Calu3 (cell line): ENCODE measurements around the gene ARL5A. TPM values are rescaled to one million over a fixed set of nuclear protein-coding genes. Genes with fewer than 3 reads are reported as not detected.

Experiments used
- BruUV-seq: library from RNA; stranded (reverse); fragments of 400-500 nt; replicated peaks from 2 replicates; lab custom pipeline; 2021; lab: Mats Ljungman, UMichigan
- CTCF ChIA-PET: fragments of 300-600 bp; sonication (Branson Sonifier 250); formaldehyde crosslinking; loops from one replicate; lab custom pipeline; 2022; ENCODE audit warnings: antibody characterized with exemption; lab: Charles Lee
- DNase-seq: peaks from one replicate; pipeline ENCODE4 v3.0.0; 2022
- H3K27ac Mint-ChIP-seq: one replicate; pipeline ENCODE4 v1.8.0; 2022; ENCODE audit warnings: mixed read lengths; ENCODE audit not compliant: unreplicated experiment
- H3K27me3 Mint-ChIP-seq: one replicate; pipeline ENCODE4 v1.8.0; 2022; ENCODE audit warnings: mixed read lengths; ENCODE audit not compliant: unreplicated experiment
- H3K36me3 Mint-ChIP-seq: one replicate; pipeline ENCODE4 v1.8.0; 2022; ENCODE audit warnings: mild to moderate bottlenecking, moderate library complexity, mixed read lengths; ENCODE audit not compliant: insufficient read depth, unreplicated experiment
- H3K4me1 Mint-ChIP-seq: one replicate; pipeline ENCODE4 v1.8.0; 2022; ENCODE audit warnings: mild to moderate bottlenecking, low read depth, mixed read lengths; ENCODE audit not compliant: unreplicated experiment
- H3K4me3 Mint-ChIP-seq: one replicate; pipeline ENCODE4 v1.8.0; 2022; ENCODE audit warnings: mild to moderate bottlenecking, low read depth, moderate library complexity, mixed read lengths; ENCODE audit not compliant: unreplicated experiment
- H3K9me3 Mint-ChIP-seq: one replicate; pipeline ENCODE4 v1.8.0; 2022; ENCODE audit warnings: low read depth, mixed read lengths; ENCODE audit not compliant: unreplicated experiment
- intact Hi-C: fragments of 100-400 bp; cut with micrococcal nuclease; formaldehyde crosslinking; loops from one replicate; pipeline ENCODE4 v1.10.0; 2022; ENCODE audit not compliant: unreplicated experiment
- total RNA-seq: library from RNA; stranded (reverse); gene quantifications from 2 replicates; pipeline ENCODE4 v1.2.3, GENCODE V29; 2022
- TF ChIP-seq, protein P1 (sequence below): fragments of 200-600 bp; IDR thresholded peaks from one replicate; pipeline ENCODE4 v1.8.0; 2022; ENCODE audit warnings: antibody characterized with exemption; ENCODE audit not compliant: unreplicated experiment

Gene ARL5A
- total RNA-seq, 1 experiment from 2014 or later = 53.7 TPM

DNA sequence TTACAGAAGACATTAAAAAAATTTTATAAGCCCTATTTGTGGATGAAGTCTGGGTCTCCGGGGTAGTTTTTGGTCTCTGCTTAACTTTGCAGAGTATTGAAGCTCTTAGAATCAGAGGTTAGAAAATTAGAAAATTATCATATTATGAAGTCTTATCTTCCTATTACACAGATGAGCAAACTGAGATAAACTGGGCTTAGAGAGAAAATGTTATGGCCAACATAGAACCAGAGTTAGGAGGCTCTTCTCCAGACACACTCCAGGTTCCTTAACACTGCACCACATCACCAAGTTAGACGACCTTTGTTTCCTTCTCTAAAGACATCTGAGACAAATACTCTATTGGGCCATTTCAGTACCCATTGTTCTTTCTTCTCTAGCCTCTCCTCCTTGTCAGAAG lies 57.2 kb downstream of the ARL5A start:
- CTCF ChIA-PET = interaction anchor here (0.6 kb wide), 1 partner anchor 156 kb away, joined by 3 read pairs; no protein-coding TSS in a partner anchor
- Mint-ChIP-seq H3K4me1 (peaks cover 9% of the 10 kb centered on the region), H3K4me3 (no peak overlapping the region), H3K27me3 (no peaks in the 10 kb centered on the region), H3K36me3 (peaks cover 6% of the 10 kb centered on the region), H3K9me3 (no peaks in the 10 kb centered on the region), H3K27ac (no peak overlapping the region)
- no peak for DNase-seq
- intact Hi-C loops = no loop called here
- TF ChIP-seq, protein P1, sequence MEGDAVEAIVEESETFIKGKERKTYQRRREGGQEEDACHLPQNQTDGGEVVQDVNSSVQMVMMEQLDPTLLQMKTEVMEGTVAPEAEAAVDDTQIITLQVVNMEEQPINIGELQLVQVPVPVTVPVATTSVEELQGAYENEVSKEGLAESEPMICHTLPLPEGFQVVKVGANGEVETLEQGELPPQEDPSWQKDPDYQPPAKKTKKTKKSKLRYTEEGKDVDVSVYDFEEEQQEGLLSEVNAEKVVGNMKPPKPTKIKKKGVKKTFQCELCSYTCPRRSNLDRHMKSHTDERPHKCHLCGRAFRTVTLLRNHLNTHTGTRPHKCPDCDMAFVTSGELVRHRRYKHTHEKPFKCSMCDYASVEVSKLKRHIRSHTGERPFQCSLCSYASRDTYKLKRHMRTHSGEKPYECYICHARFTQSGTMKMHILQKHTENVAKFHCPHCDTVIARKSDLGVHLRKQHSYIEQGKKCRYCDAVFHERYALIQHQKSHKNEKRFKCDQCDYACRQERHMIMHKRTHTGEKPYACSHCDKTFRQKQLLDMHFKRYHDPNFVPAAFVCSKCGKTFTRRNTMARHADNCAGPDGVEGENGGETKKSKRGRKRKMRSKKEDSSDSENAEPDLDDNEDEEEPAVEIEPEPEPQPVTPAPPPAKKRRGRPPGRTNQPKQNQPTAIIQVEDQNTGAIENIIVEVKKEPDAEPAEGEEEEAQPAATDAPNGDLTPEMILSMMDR = no peak
- no TSS peak for BruUV-seq

DNA sequence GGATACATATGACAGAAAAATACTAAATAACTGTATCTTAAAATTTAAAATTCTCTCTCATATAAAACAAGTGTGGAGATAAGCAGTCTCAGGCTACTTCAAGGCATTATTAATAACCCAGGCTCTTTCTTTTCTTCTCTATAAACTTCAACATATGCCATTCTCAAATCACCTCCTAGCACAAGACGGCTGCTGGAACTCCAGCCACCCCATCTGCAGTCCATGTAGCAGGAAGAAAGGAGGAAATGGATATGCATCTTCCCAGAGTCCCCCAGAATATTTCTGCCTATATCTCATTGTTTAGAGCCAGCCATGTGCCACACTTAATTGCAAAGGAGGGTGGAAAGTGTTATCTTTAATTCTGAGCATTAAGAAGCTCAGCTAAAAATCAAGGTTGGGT lies 58.6 kb downstream of the ARL5A start:
- no peaks in the 10 kb centered on the region for H3K36me3 Mint-ChIP-seq
- no peaks in the 10 kb centered on the region for H3K27me3 Mint-ChIP-seq
- no peak overlapping the region for H3K27ac Mint-ChIP-seq
- H3K4me1 Mint-ChIP-seq = peaks cover under 1% of the 10 kb centered on the region
- no peaks in the 10 kb centered on the region for H3K9me3 Mint-ChIP-seq
- CTCF ChIA-PET = no interaction called here
- intact Hi-C loops = no loop called here
- no TSS peak for BruUV-seq
- TF ChIP-seq, protein P1 = no peak
- DNase-seq = no peak
- H3K4me3 Mint-ChIP-seq = no peak overlapping the region

DNA sequence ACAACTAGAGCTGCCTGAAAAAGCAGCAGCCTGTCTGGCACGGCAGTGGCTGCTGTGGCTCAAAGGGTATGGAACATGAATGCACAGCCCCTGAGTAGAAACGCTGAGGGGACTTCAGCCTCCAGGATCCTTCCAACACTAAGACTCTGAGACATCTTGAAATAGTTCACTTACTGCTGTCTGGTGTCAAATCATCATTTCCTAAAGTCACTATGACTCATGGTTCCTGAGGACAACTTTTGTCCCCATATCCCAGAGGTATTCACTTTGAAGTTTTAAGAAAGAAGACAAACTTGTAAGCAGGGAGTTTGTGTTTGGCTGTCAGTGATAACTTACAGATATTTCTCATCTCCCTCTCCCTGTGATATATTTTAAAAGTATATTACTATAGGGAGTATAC lies 60.7 kb downstream of the ARL5A start:
- TF ChIP-seq, protein P1 = no peak
- H3K27me3 Mint-ChIP-seq = no peaks in the 10 kb centered on the region
- intact Hi-C loops = no loop called here
- no peak for DNase-seq
- H3K9me3 Mint-ChIP-seq = no peaks in the 10 kb centered on the region
- no TSS peak for BruUV-seq
- no peak overlapping the region for H3K27ac Mint-ChIP-seq
- H3K36me3 Mint-ChIP-seq = no peaks in the 10 kb centered on the region
- H3K4me3 Mint-ChIP-seq = no peak overlapping the region
- H3K4me1 Mint-ChIP-seq = no peaks in the 10 kb centered on the region
- CTCF ChIA-PET = no interaction called here

DNA sequence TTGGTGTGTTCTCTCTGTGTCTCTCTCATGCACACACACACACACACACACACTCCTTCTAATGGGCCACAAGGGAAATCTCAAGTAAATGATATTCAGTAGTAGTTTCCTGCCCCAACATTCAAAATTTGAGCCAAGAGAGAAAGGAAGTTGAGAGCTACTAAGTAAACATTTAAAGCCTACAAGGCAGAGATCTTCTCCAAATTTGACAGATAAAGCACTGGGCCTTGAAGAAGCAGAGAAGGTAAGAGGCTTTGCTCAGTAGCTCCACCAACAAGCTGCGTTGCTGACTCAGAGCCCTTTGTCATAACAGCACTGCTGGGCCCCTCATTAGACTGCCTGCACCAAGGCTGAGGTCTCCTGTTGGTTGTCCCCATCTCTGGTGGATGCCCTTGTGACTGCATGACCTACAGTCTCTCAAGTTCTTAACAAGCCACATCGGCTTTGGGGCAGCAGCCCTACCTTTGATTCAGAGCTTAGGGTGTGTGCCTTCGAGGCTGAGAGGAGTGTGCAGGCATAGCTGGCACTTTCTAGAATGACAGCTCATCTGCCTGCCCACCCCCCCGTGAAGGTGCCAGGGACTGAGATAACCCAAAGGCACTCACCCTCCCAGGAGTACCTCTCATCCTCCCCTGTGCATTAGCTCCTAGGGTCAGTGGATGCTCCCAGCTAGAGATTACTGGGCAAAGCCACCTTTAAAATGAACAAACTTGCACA lies 61.6 kb downstream of the ARL5A start:
- no peak for DNase-seq
- Mint-ChIP-seq H3K9me3 (no peaks in the 10 kb centered on the region), H3K27ac (no peak overlapping the region), H3K4me1 (no peaks in the 10 kb centered on the region), H3K27me3 (no peaks in the 10 kb centered on the region), H3K4me3 (no peak overlapping the region), H3K36me3 (no peaks in the 10 kb centered on the region)
- CTCF ChIA-PET = no interaction called here
- BruUV-seq = no TSS peak
- intact Hi-C loops = no loop called here
- TF ChIP-seq, protein P1 = no peak
